H1 (cell line): ENCODE data around the gene CRY1. TPM values are rescaled to one million over a fixed set of nuclear protein-coding genes. Genes with fewer than 3 reads are reported as not detected.

Experiments
- CHD2 ChIP-seq: IDR thresholded peaks from 2 replicates; pipeline ENCODE4 v1.6.1; 2012; ENCODE audit warnings: low read length, improper control_type of control experiment
- CREB1 ChIP-seq: IDR thresholded peaks from 2 replicates; pipeline ENCODE4 v1.6.1; 2012; ENCODE audit warnings: inconsistent platforms
- EP300 ChIP-seq, 2 experiments: IDR thresholded peaks; 1 replicate in 1 of 2; 2 replicates in 1 of 2; pipeline ENCODE4 v1.6.1; 2011 to 2012; ENCODE audit warnings: low read depth in 2 of 2, low read length in 2 of 2, mild to moderate bottlenecking in 2 of 2, borderline replicate concordance in 1 of 2, inconsistent platforms in 1 of 2, moderate library complexity in 1 of 2
- FOSL1 ChIP-seq: IDR thresholded peaks from 2 replicates; pipeline ENCODE4 v1.6.1; 2011; ENCODE audit warnings: mild to moderate bottlenecking, low read depth, low read length, moderate library complexity; ENCODE audit not compliant: insufficient read depth
- GTF2F1 ChIP-seq: IDR thresholded peaks from 2 replicates; pipeline ENCODE4 v1.6.1; 2012; ENCODE audit warnings: low read depth, low read length, improper control_type of control experiment, borderline replicate concordance
- KDM1A ChIP-seq: fragments of 200-600, 300-600 bp; sonication (generic); IDR thresholded peaks from 2 replicates; pipeline ENCODE4 v1.7.1; 2016; ENCODE audit warnings: mild to moderate bottlenecking, low read length, borderline replicate concordance
- KDM5A ChIP-seq: fragments of 200-600 bp; IDR thresholded peaks from 2 replicates; pipeline ENCODE4 v1.7.1; 2012; ENCODE audit warnings: mild to moderate bottlenecking, low read length, inconsistent platforms, mixed read lengths
- NANOG ChIP-seq: IDR thresholded peaks from 2 replicates; pipeline ENCODE4 v1.6.1; 2011; ENCODE audit warnings: low read length, low read depth, mild to moderate bottlenecking, inconsistent platforms; ENCODE audit not compliant: insufficient read depth, poor library complexity, severe bottlenecking
- PHF8 ChIP-seq: fragments of 200-600 bp; sonication (generic); conservative IDR thresholded peaks from 2 replicates; pipeline ENCODE4 v1.7.1; 2012; ENCODE audit warnings: low read depth, mild to moderate bottlenecking, inconsistent platforms, low read length, moderate library complexity
- POU5F1 ChIP-seq: IDR thresholded peaks from 2 replicates; pipeline ENCODE4 v1.6.1; 2011; ENCODE audit warnings: low read depth, mild to moderate bottlenecking, low read length, moderate library complexity
- RAD21 ChIP-seq, 2 experiments: IDR thresholded peaks in 1 of 2; conservative IDR thresholded peaks in 1 of 2; 2 replicates each; pipeline ENCODE4 v1.6.1; 2011; ENCODE audit warnings: low read depth in 2 of 2, low read length in 2 of 2, improper control_type of control experiment in 1 of 2, inconsistent platforms in 1 of 2, mild to moderate bottlenecking in 1 of 2, moderate library complexity in 1 of 2
- RXRA ChIP-seq: IDR thresholded peaks from 2 replicates; pipeline ENCODE4 v1.6.1; 2011; ENCODE audit warnings: low read depth, mild to moderate bottlenecking, low read length, moderate library complexity; ENCODE audit not compliant: insufficient read depth
- SAP30 ChIP-seq: fragments of 300-600 bp; sonication (generic); IDR thresholded peaks from 2 replicates; pipeline ENCODE4 v1.7.1; 2012; ENCODE audit warnings: low read length, moderate library complexity, mild to moderate bottlenecking, inconsistent platforms; ENCODE audit not compliant: insufficient read depth, insufficient replicate concordance
- SP1 ChIP-seq: IDR thresholded peaks from 2 replicates; pipeline ENCODE4 v1.6.1; 2011; ENCODE audit warnings: low read depth, low read length
- SP4 ChIP-seq: IDR thresholded peaks from 2 replicates; pipeline ENCODE4 v1.6.1; 2012; ENCODE audit warnings: low read length, inconsistent platforms
- TAF1 ChIP-seq: IDR thresholded peaks from 2 replicates; pipeline ENCODE4 v1.6.1; 2011; ENCODE audit warnings: mild to moderate bottlenecking, low read depth, low read length
- TBP ChIP-seq: IDR thresholded peaks from 2 replicates; pipeline ENCODE4 v1.6.1; 2011; ENCODE audit warnings: low read depth, low read length, improper control_type of control experiment
- ZNF274 ChIP-seq: IDR thresholded peaks from 2 replicates; pipeline ENCODE4 v1.7.0; 2012; ENCODE audit warnings: low read length, borderline replicate concordance; ENCODE audit errors: extremely low read depth
- polyA plus RNA-seq, 7 experiments: library from polyadenylated mRNA; depleted of rRNA in 3 of 7; stranded (reverse) in 5 of 7; unstranded in 2 of 7; fragments of >200 nt in 5 of 7; fragments of 200-250 nt in 2 of 7; gene quantifications; 1 replicate in 5 of 7; 2 replicates in 1 of 7; 4 replicates in 1 of 7; pipeline versions ENCODE4 v1.2.1 to v1.2.3, GENCODE V29; 2011 to 2013; ENCODE audit warnings: missing spikeins in 2 of 7, mixed read lengths in 2 of 7
- total RNA-seq: library from RNA; stranded (reverse); fragmentation: NEBNext Ultra II Directional; extraction: Animal tissue kit (Norgen Biotek cat#: 25700); gene quantifications from 2 replicates; pipeline ENCODE4 v1.2.1, GENCODE V29; 2021
- TF ChIP-seq, protein P1 (sequence below): IDR thresholded peaks from 2 replicates; pipeline ENCODE4 v1.6.1; 2011; ENCODE audit warnings: low read depth, mild to moderate bottlenecking, low read length; ENCODE audit not compliant: insufficient read depth
- TF ChIP-seq, protein P2 (sequence below): IDR thresholded peaks from 2 replicates; pipeline ENCODE4 v1.6.1; 2011; ENCODE audit warnings: low read length, improper control_type of control experiment
- TF ChIP-seq, protein P3 (sequence below): IDR thresholded peaks from 2 replicates; pipeline ENCODE4 v1.6.1; 2012; ENCODE audit warnings: inconsistent platforms

The CRY1 gene
- total and polyA plus RNA-seq, 2 of the 8 experiments (the other 6 are each of a cell fraction or from before 2014, with no cell fraction given): 13.6 to 25.1 TPM

DNA sequence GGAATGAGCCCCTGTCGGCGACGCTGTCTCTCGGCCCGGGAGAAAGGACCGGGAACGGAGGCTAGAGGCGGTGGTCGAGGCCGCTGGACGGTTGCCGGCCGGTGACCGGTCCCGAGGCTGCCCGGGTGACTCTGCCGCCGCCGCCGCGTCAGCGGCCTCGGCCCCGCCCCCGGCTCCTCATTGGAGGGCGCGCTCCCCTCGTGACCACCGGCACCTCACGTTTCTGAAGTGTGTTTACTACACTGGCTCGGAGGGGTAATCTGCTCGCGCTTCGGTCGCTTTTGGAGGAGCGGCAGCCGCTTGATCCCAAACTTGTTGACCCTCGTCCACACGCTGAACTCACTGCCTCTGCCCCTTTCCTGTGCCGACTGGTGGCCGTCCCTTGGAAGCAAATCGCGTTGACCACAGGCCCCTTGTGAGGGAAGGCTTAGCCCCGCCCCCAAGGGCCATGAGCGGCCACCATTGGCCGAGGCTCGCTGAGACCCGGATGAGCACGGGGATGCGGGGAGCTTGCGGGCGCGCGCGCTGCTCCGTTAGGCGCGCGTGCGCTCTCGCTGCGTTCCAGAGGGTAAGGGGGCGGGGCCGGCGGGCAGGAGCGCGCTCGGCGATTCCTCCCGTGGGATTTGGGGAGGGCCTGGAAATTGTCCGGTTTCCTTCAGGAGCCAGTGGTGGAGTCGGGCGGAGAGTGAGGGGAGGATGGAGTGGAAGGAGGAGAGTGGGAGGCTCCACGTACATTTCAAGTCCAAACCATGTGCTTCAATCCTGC lies at the start of gene CRY1 (continued):
- TF ChIP-seq SAP30 (no peak), RAD21 (IDR thresholded peaks at IDR 0.05 in 1 of 2, conservative IDR thresholded peaks at IDR 0.05 in 1 of 2; ENCODE audit: low read depth in 2 of 2, low read length in 2 of 2) (no peak), GTF2F1 (no peak), PHF8 (peak; percentile 73), RXRA (no peak), POU5F1 (no peak), CHD2 (peak; percentile 32; the same call in 1 of the 2 replicates), TAF1 (peak; percentile 85), SP4 (peak; percentile 93), NANOG (no peak), CREB1 (peak; percentile 54; the same call in 1 of the 2 replicates), KDM1A (0 out of 2 replicates have a peak, but pooled peaks have one; percentile 26), ZNF274 (no peak), FOSL1 (no peak), EP300 (IDR thresholded peaks at IDR 0.05; ENCODE audit: borderline replicate concordance in 1 of 2, low read depth in 2 of 2, low read length in 2 of 2) (no peak), TBP (peak; percentile 66), SP1 (peak; percentile 34; the same call in 1 of the 2 replicates), KDM5A (no peak)
- TF ChIP-seq, protein P1, sequence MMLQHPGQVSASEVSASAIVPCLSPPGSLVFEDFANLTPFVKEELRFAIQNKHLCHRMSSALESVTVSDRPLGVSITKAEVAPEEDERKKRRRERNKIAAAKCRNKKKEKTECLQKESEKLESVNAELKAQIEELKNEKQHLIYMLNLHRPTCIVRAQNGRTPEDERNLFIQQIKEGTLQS: peak; percentile 64
- TF ChIP-seq, protein P2, sequence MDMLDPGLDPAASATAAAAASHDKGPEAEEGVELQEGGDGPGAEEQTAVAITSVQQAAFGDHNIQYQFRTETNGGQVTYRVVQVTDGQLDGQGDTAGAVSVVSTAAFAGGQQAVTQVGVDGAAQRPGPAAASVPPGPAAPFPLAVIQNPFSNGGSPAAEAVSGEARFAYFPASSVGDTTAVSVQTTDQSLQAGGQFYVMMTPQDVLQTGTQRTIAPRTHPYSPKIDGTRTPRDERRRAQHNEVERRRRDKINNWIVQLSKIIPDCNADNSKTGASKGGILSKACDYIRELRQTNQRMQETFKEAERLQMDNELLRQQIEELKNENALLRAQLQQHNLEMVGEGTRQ: peak; percentile 88
- TF ChIP-seq, protein P3, sequence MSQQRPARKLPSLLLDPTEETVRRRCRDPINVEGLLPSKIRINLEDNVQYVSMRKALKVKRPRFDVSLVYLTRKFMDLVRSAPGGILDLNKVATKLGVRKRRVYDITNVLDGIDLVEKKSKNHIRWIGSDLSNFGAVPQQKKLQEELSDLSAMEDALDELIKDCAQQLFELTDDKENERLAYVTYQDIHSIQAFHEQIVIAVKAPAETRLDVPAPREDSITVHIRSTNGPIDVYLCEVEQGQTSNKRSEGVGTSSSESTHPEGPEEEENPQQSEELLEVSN: no peak
